GM18868 (cell line): ENCODE results near the gene KCNN1.

Experiments
- ATAC-seq: cut with Tn5 transposase; IDR thresholded peaks from one replicate; pipeline ENCODE4 v1.9.1; 2021; ENCODE audit warnings: mild to moderate bottlenecking, moderate library complexity; ENCODE audit not compliant: unreplicated experiment

The KCNN1 gene

DNA sequence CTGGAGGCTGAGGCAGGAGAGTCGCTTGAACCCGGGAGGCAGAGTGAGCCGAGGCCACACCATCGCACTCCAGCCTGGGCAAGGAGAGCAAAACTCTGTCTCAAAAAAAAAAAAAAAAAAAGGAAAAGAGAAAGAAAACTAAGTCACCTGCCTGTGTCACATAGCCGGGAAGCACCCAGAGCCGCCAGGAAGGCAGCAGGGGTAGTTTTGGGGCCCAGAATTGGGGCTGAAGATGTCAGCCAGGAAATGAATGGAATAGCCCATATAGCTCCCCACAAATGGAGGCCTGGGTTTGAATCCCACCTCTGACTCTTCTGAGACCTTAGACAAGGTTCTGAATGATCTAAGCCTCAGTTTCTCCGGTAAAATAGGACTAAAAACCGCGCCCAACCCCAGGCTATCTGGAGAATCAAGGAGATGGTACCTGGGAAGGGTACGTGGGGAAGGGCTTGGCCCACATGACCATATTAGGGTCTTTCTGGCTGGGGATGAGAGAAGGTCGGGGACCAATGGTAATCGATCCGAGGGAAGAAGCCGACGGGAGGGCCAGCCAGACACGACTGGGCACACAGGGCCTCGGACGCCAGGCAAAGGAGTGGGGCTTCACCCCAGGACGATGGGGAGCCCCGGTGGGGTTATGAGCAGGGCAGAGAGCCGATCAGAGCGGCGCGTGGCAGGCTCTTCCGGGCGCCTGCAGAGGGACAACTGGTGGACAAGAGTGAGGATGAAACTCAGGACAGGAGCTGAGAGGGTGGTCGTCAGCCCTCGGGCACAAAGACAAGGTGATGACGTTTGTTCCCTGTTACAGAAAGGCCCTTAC is 19.7 kb upstream of the KCNN1 start:
- peak; percentile 36 for ATAC-seq

DNA sequence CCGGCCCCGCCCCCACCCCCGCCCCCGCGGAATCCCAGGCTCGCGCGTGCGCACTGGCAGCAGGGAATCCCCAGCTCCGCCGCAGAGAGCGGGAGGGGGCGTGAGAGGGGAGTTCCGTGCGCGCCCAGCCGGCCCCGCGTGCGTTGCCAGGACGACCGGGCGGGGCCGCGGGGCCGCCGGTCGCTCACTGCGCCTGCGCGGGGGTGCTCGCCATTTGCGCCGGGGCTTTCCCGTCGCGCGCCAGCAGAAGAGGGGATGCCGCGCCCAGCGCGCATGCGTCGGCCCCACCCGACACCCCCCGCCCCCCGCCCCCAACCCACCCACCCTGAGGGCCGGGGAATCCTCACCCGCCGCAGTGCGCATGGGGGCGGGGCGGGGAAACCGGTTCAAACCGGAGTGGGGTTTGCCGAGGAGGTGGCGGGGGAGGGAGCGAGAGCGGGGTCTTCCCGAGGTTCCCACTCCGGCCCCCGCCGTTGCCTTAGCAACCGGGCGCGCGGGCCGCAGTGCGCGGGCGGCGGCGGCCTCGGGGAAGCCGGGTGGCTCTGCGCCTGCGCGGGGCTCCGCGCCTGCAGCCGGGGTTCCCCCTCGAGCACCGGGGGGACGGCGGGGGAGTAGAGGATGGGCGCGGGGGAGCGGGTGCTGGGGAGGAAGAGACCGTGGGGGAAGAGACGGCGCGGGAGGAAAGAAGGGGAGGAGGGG is 18.9 kb upstream of the KCNN1 start:
- peak; percentile 49 for ATAC-seq

DNA sequence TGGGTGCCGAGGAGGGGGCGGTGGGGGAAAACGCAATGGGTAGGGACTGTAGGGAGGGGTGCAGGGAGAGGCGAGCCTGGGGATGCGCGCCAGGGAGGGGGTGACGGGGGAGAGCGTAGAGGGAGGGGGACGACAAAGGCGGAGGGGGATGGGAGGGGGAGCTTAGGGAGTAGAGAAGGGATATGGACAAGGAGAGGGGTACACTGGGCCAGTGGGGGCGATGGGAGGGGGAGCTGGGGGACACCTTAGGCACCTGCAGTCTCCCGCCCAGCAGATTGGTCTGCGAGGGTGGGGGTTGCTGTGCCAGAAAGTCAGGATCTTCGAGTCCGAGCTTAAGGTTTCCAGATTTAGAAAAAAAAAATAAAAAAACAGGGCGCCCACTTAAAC is 18.4 kb upstream of the KCNN1 start:
- no peak for ATAC-seq

DNA sequence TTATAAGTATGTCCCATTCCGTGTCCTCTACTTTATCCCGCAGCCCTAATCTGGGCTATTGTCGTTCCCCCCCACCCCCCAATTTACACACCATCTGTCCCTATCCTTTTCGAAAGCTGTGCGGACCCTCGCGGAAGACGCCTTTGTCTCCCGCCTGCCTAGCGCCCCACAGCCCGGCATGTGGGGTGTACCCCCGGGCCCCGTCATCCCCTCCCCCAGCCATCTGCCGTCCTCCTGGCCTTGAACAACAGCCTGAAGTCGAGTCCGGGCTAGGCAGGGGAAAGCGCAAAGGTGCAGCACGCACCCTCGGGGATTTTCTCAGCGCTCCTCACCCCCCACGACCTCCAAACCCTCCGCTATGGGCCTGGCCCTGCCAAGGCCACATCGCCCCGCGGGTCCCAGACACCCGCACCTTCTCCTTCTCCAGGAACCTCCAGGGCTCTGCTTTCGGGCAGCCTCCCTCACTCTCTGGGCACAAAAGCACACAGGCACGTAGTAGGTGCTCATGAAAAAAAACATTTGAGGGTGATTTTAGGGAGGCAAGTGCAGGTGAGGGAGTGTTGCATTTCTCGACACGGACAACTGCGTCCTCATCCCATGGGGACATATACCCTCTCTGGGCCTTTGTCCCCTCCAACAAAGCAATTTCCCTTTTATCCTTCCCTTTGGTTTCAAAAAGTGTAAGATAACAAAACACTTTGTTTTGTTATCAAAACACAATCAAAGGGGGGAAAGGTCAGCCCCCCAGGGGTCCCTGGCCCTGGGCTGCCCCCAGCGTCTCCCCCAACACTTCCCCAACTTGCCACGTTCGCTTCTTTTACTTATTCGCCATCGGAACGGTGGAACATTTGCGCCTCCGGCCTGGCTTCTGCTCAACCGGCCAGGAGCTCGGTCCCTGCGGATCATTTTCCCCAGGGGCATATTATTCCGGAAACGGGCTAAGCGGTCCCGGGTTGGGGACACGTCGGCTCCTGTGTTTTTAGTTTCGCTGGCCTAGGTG is 17.7 kb upstream of the KCNN1 start:
- no peak for ATAC-seq

DNA sequence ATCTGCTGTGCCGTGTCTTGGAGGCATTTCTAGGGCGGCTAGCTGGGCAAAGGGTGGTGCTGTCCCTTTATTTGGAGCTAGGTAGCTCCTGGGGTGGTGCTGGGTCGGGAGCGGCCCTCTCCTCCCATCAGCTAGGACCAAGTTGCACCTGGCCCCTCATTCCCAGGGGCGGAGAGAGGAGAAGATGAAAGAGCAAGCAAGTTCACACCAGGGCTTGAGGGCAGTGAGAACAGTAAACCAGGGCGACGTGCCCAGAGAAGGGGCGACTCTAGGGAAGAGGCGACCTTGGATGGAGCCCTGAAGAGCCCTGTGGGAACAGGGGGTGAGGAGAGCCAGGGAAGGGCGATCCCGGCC is 17.0 kb upstream of the KCNN1 start:
- no peak for ATAC-seq

DNA sequence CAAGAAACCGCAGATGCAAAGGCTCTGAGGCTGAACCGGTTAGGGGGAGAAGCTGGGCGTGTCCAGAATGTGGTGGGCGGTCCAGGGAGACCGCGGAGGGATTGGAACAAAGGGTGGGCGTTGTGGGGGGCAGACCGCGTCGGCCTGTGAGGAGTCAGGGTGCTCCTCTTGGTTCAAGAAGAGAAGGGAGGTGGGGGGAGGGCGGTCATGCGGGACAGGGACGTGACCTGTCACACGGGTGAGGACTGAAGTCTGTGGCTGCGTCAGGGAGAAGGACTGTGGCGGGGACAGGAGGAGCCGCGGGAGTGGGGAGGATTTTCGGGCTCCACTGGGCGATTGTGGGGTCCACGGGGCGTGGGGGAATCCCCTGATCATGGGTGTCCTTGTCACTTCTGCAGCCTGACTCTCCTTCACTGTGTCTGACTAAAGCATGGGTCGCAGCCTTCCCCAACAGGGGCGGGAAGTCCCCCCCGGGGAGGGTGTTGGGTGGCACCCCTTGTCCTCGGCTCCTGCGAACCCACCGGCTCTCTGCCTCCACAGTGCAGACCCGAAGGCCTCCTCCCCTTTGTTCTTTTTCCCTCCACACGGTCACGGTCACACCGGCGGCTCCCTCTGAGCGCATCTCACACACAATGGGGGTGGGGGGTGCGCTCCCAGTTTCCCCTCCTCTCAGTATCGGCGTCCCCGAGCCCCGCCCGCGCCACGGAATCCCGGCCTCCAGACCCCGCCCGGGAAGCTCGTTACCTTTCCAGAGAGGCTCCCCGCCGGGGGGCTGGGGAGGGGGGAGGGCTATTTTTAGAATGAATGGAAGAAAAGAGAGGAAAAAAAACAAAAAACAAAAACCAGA is 16.4 kb upstream of the KCNN1 start:
- ATAC-seq: no peak

DNA sequence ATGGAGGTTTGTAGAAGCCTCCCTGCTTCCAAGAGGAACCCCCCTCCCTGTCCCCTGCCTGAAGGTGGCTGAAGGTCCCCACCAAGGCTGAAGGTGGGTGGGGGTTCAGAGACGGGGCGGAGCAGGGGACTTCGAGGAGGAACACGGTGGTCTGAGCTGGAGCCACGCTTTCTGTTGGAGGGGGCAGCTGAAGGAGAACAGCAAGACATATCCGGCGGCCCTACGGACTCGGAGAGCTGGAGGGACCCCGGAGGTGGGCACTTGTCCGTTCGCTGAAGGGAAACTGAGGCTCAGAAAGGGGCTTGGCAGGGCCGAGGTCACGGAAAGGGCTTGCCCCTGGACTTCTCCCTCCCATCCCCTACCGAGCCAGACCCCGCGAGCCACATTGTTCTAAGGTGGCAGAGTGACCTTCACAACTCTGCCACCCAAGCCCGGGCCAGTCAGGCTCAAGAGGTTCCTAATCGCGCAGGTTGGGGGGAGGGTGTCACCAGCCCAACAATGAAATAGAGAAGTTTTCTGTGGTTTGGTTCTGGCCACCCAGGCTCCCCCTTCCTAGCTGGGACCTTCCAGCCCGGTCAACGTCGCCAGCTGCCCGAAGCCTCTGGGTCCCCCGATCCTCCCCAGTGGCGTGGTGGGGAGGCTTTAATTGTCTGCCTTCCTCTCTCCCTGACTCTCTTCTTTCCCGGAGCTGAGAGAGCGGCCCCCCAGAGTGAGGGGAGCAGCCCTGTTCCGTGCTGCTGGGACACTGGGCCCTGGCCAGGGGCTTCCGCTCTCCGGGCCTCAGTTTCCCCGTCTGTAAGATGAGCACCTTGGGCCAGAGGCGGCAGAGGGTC is 15.5 kb upstream of the KCNN1 start:
- ATAC-seq: no peak

DNA sequence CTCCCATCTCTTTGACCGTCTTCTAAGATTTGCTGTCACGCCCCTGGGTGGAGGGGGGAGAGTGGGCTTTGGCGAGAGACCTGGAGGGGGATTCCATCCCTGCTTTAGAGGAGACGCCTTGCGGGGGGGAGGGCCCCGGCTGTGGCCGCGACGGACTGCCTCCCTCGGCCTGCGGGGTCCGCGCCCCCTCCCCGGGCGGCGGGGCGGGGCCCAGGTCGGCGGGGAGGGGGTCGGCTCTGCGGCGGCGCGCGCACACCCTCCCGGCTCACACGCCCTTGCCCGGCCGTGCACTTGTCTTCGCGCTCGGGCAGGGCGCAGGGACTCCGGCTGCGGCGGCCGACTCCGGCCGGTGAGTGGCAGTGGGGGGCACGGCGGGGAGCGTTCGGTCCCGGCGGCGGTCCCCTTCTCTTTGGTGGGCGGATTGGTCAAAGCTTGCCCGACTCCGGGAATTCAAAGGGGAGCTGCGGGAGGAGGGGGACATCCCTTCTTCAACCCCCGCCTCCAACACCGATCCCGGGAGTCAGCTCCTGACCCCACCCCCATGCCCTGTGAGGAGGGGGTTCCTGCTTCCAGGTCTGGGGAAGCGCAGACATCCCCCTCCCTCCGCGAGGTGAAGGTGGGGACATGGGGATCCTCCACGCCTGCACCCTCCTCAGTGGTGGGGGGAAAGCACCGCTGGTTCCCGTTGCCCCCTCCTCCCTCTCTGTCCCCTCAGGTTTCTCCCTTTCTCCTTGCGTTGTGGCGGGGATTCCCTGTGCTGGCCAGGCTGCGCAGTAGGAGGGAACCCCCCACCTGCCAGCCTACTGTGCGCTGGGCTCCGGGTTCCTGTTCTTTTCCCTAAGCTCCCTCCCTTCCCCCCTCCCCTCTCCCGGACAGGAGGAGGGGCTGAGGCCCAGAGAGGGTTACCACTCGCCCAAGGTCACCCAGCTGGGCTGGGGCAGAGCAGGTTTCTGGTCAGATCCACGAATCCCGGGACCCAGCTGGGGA is 14.6 kb upstream of the KCNN1 start:
- no peak for ATAC-seq

DNA sequence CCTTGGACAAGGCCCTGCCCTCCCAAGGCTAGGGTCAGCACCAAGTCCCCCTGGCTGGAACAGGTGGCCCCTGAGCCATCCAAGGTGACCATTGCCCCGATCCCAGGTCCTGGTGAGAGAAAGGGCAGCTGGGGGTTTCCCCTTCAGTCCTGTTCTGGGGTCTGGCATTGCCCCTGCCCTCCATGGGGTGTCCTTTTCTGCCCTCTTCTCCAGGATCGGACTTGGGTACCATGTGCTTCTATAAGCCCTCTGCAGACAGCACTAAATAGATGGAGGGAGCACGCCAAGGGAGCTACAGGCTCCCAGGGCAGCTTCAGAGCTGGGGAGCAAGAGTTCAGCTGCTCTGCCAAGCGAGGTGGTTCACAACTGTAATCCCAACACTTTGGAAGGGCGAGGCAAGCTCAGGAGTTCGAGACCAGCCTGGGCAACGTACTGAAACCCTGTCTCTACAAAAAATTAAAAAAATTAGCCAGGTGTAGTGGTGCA is 13.5 kb upstream of the KCNN1 start:
- no peak for ATAC-seq

DNA sequence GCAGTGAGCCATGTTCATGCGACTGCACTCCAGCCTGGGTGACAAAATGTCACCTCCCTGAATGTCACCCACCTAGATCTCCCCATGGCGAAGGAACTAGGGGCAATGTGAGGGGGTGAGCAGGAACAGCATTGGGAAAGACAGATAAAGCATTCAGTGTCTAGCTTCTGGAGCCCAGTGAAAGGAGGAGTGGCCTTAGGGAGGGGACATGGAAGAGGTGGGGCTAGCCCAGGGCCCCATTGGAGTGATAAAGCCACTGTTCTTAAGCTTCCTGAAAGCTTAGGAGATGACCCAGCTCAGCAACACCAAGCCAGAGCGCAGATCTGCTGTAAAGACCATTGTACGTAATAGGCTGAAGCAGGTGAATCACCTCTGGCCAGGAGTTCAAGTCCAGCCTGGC is 13.0 kb upstream of the KCNN1 start:
- no peak for ATAC-seq

DNA sequence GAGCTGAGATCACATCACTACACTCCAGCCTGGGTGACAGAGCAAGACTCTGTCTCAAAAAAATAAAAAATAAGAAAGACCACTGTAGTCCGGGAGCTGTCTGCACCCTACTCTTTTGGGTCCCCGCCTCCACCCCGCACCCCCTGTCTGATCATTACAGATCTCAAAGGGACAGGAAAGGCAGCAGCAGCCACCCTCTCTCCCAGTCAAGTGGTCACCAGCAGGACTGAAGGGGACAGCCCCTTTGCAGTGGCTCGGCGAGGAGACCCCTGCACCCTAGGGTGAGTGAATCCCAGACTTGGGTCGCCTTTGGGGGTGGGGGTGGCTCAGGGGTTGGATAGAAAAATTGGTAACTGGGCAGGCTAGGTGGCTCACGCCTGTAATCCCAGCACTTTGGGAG is 12.5 kb upstream of the KCNN1 start:
- no peak for ATAC-seq

DNA sequence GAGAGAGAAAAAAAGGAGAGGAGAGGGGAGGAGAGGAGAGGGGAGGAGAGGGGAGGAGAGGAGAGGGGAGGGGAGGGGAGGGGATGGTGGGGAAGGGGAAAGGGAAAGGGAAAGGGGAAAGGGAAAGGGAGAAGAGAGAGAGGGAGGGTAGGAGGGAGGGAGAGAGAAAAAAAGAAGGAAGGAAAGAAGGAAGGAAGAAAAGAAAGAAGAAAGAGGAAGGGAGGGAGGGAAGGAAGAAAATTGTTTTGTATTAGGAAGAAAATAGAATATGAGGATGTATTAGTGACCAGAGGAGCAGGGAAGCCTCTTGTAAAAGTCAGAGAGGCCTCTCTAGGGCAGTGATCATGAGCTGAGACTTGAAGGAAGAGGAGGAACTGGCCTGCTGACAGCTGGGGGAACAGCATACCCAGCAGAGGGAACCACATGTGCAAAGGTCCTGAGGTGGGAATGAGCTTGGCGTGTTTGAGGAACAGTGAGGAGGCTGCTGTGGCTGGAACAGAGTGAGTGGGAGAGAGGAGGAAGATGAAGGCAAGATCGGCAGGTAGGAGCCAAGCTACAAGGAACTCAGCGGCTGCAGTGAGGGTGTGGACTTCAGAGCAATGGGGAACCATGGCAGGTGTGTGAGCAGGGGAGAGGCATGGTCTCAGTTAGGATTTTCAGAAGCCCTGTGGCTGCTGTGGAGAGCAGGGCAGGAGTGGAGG is 9.6 kb upstream of the KCNN1 start:
- ATAC-seq: no peak

DNA sequence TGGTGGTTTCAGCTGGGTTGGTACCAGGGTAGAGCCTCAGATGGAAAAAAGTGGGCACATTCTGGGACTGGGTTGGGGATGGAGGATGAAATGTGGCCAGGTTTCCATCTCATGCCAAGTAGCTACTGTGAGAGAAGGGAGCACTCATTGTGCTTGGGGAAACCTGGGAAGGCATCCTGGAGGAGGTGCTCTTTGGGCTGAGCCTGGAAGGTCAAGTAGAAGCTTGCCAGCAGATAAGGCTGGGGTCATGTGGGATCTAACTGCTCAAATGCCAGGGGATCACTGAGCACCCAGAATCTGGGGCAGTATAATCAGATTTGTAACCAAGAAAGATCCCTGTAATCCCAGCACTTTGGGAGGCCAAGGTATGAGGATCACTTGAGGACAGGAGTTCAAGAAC is 9.0 kb upstream of the KCNN1 start:
- no peak for ATAC-seq

DNA sequence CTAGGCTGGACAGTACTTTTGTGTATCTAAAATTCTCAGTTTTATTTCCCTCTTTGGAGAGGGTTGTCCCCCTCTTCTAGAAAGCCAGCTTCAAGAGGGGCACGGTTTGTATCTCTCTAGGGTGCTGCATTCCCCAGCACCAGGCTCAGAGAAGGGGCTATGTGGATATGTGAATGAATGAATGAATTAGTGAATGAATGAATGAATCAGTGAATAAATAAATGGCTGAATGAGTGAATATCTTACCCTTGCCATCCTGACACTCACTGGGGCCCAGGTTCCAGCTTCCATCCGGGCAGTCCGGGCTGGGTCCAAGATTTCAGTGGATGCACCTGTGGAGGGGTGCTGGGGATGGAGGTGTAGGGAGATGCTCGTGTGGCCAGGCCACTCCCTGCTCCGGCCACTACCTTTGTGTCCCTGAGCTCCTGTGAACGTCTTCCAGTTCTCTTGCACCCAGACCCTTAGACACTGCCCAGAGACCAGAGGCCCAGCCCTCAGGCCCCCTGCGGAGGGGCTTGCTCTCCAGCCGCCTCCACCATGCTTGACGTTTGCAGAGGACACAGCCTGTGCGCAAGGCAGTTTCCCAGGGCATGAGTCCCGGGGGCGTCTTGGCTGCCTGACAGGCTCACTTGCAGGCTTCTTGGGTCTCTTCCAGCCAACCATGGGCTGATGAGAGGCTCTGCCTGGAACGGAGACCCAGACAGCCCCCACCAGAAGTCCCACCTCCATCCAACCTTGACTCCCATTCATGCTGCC is 2.8 kb upstream of the KCNN1 start:
- ATAC-seq: no peak

DNA sequence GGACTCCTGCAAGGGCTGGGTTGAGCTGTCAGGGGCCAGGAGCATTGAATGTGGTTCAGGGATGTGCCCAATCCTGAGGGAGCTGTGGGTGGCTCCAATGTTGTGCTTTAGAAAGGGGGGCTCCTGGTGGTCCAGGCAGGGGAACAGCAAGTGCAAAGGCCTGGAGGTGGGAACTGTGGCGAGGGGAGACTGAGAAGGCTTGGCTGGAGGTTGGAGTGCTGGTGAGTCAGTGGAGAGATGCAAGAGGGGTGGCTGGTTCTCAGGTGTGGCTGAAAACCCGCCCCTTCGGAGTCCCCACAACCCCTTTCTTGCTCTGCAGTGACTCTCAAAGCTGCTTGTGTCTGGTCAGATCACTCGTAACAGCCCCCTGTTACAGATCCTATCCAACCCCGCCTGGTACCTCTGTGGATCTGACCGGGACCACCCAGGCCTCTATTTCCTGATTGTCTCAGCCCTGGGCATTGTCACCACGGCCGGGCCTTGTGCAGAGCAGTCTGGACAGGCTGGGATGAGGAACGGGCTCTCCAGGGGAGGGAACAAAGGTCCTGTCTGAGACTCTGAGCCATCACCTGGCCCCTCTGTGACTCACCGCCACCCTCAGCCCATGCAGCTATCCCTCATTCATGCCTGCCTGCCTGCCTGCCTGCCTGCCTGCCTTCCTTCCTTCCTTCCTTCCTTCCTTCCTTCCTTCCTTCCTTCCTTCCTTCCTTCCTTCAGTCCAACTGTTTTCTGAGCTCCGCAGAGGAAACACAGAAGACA is 1.4 kb upstream of the KCNN1 start:
- no peak for ATAC-seq

DNA sequence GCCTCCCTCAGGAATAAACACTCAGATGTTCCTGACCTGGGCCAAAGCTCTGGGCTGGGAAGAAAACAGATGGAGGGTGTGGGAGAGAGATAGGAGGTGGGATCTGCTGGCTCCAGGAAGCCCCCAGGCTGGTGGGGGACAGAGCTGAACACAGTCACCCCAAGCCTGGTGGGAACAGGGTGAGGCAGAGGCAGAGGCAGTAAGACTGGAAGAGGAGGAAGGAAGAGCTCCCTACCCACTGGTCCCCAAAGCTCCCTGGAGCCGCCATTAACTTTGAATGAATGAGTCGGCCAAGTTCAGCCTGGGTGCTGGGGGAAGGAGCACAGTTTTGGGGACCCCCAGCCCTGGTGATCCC is 801 bp upstream of the KCNN1 start:
- ATAC-seq: no peak
